HEK293 (cell line): ENCODE data around the gene DACT2.
"Not testable (repeated sequence)": the region's sequence is repeated elsewhere in the genome, so short reads cannot be mapped to it uniquely, and the experiment has no call there.

Experiments
- CTCF ChIA-PET: fragments of 350-600 bp; formaldehyde crosslinking; extraction: SDS; loops from one replicate; lab custom pipeline; 2021; ENCODE audit warnings: antibody characterized with exemption; lab: Yijun Ruan, JAX
- POLR2A ChIA-PET: fragments of 300-600 bp; formaldehyde crosslinking; extraction: SDS; loops from one replicate; lab custom pipeline; 2020; ENCODE audit warnings: antibody characterized with exemption, inconsistent platforms; lab: Yijun Ruan, JAX
- H3K27ac ChIP-seq: fragments of 200-500 bp; sonication (Bioruptor generic); 2 replicates; pipeline ENCODE4 v1.5.1; 2014; ENCODE audit warnings: low read depth, low read length, control low read depth, inconsistent platforms; ENCODE audit errors: extremely low read depth
- H3K36me3 ChIP-seq, 2 experiments: fragments of 200-500 bp in 1 of 2; sonication (Bioruptor generic) in 1 of 2; 1 replicate in 1 of 2; 2 replicates in 1 of 2; pipeline ENCODE4 v1.5.1; 2014 to 2017; ENCODE audit warnings: inconsistent platforms in 2 of 2, low read length in 2 of 2; ENCODE audit not compliant: control insufficient read depth in 2 of 2, insufficient read depth in 1 of 2
- H3K4me1 ChIP-seq: fragments of 200-500 bp; sonication (Bioruptor generic); 2 replicates; pipeline ENCODE4 v1.5.1; 2014; ENCODE audit warnings: mild to moderate bottlenecking, low read length, inconsistent platforms; ENCODE audit not compliant: control insufficient read depth, insufficient read depth
- H3K4me3 ChIP-seq: 2 replicates; pipeline ENCODE4 v1.5.1; 2011; ENCODE audit warnings: low read depth, mild to moderate bottlenecking, control low read depth, low read length, moderate library complexity
- H3K9me3 ChIP-seq: fragments of 200-500 bp; sonication (Bioruptor generic); 2 replicates; pipeline ENCODE4 v1.5.1; 2014; ENCODE audit warnings: low read depth, low read length, inconsistent platforms; ENCODE audit not compliant: control insufficient read depth, insufficient read depth
- BCL11B ChIP-seq: fragments of 450-650 bp; formaldehyde crosslinking; IDR thresholded peaks from 2 replicates; pipeline ENCODE4 v1.5.1; 2016; ENCODE audit warnings: low read depth, missing biosample characterization, missing genetic modification characterization
- MYNN ChIP-seq: fragments of 450-650 bp; formaldehyde crosslinking; IDR thresholded peaks from 2 replicates; pipeline ENCODE4 v1.5.1; 2016; ENCODE audit warnings: missing biosample characterization, missing genetic modification characterization, borderline replicate concordance
- ZNF155 ChIP-seq: fragments of 450-650 bp; formaldehyde crosslinking; IDR thresholded peaks from 2 replicates; pipeline ENCODE4 v1.5.1; 2016; ENCODE audit warnings: missing biosample characterization, missing genetic modification characterization
- ZNF174 ChIP-seq: fragments of 450-650 bp; formaldehyde crosslinking; IDR thresholded peaks from 2 replicates; pipeline ENCODE4 v1.5.0; 2017; ENCODE audit warnings: missing biosample characterization, mild to moderate bottlenecking, missing genetic modification characterization
- ZNF211 ChIP-seq: fragments of 450-650 bp; formaldehyde crosslinking; IDR thresholded peaks from 2 replicates; pipeline ENCODE4 v1.5.1; 2016; ENCODE audit warnings: low read depth, missing biosample characterization, missing genetic modification characterization
- ZNF266 ChIP-seq: fragments of 450-650 bp; formaldehyde crosslinking; IDR thresholded peaks from 2 replicates; pipeline ENCODE4 v1.5.1; 2016; ENCODE audit warnings: missing biosample characterization, missing genetic modification characterization, low read depth
- ZNF324 ChIP-seq: fragments of 450-650 bp; formaldehyde crosslinking; IDR thresholded peaks from 2 replicates; pipeline ENCODE4 v1.5.1; 2016; ENCODE audit warnings: missing biosample characterization, missing genetic modification characterization
- ZNF366 ChIP-seq: fragments of 450-650 bp; formaldehyde crosslinking; conservative IDR thresholded peaks from 2 replicates; pipeline ENCODE4 v1.5.1; 2016; ENCODE audit warnings: missing biosample characterization, missing genetic modification characterization
- ZNF423 ChIP-seq: fragments of 450-650 bp; formaldehyde crosslinking; IDR thresholded peaks from 2 replicates; pipeline ENCODE4 v1.5.1; 2016; ENCODE audit warnings: missing biosample characterization, missing genetic modification characterization
- ZNF596 ChIP-seq: fragments of 450-650 bp; IDR thresholded peaks from 2 replicates; pipeline ENCODE4 v1.5.0; 2018; ENCODE audit warnings: missing biosample characterization, mild to moderate bottlenecking, missing genetic modification characterization, moderate library complexity
- ZNF624 ChIP-seq: fragments of 450-650 bp; formaldehyde crosslinking; IDR thresholded peaks from 2 replicates; pipeline ENCODE4 v1.5.1; 2017; ENCODE audit warnings: missing biosample characterization, missing genetic modification characterization
- ZNF660 ChIP-seq: fragments of 450-650 bp; IDR thresholded peaks from 2 replicates; pipeline ENCODE4 v1.5.1; 2018; ENCODE audit warnings: missing biosample characterization, mild to moderate bottlenecking, missing genetic modification characterization
- ZNF677 ChIP-seq: fragments of 450-650 bp; IDR thresholded peaks from 2 replicates; pipeline ENCODE4 v1.5.0; 2018; ENCODE audit warnings: missing biosample characterization, mild to moderate bottlenecking, missing genetic modification characterization, moderate library complexity
- ZNF747 ChIP-seq: fragments of 450-650 bp; formaldehyde crosslinking; IDR thresholded peaks from 2 replicates; pipeline ENCODE4 v1.5.1; 2016; ENCODE audit warnings: missing biosample characterization, missing genetic modification characterization
- TF ChIP-seq, protein P1 (sequence below): fragments of 450-650 bp; formaldehyde crosslinking; IDR thresholded peaks from 2 replicates; pipeline ENCODE4 v1.5.1; 2016; ENCODE audit warnings: missing biosample characterization, missing genetic modification characterization
- TF ChIP-seq, protein P2 (sequence below): fragments of 450-650 bp; formaldehyde crosslinking; IDR thresholded peaks from 2 replicates; pipeline ENCODE4 v1.5.1; 2016; ENCODE audit warnings: missing biosample characterization, missing genetic modification characterization
- TF ChIP-seq, protein P3 (sequence below): fragments of 450-650 bp; formaldehyde crosslinking; IDR thresholded peaks from 2 replicates; pipeline ENCODE4 v1.5.1; 2016; ENCODE audit warnings: missing biosample characterization, missing genetic modification characterization
- TF ChIP-seq, protein P4 (sequence below): fragments of 450-650 bp; formaldehyde crosslinking; IDR thresholded peaks from 2 replicates; pipeline ENCODE4 v1.5.1; 2016; ENCODE audit warnings: missing biosample characterization, missing genetic modification characterization

DACT2 gene

DNA sequence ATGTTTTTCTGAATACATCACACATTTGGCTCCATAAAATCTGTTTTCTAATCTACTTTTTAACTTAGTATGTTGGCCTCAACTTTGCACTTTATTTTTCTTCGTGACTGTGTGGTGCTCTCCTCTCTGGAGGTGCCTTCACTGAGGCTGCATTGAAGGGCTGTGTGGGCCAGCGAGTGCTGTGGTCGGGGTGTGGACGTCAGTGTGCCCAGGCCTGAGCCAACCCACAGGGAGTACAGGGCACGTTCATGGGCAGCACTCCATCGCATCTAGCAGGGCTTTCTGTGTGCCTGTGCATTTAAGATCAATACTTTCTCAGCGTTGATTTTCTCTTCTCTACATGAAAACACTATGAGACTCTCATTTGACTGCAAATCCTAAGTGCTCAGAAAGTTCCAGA is 37.8 kb downstream of the DACT2 start (continued):
- TF ChIP-seq, protein P1, sequence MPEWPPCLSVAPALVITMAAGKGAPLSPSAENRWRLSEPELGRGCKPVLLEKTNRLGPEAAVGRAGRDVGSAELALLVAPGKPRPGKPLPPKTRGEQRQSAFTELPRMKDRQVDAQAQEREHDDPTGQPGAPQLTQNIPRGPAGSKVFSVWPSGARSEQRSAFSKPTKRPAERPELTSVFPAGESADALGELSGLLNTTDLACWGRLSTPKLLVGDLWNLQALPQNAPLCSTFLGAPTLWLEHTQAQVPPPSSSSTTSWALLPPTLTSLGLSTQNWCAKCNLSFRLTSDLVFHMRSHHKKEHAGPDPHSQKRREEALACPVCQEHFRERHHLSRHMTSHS (tag by site-specific recombination) = no peak
- TF ChIP-seq ZNF266 (tag by site-specific recombination) (no peak), ZNF366 (tag by site-specific recombination) (no peak), BCL11B (no peak), ZNF596 (tag by site-specific recombination) (no peak), ZNF747 (tag by site-specific recombination) (no peak), ZNF423 (no peak)
- TF ChIP-seq, all 188 proteins: peak for 0

DNA sequence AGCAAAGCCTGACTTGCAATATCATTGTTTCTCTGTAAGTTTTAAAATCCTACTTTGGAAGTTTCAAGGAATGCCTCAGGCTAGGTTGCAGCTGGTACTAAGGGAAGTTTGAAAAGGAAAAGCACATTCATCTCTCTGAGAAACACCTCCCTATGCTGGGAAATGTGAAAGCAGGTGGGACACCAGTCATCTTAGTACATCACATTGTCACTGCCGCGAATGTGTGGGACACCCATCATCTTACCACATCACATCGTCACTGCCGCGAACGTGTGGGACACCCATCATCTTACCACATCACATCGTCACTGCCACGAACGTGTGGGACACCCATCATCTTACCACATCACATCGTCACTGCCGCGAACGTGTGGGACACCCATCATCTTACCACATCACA is 38.3 kb downstream of the DACT2 start:
- POLR2A ChIA-PET = not testable (repeated sequence)

DNA sequence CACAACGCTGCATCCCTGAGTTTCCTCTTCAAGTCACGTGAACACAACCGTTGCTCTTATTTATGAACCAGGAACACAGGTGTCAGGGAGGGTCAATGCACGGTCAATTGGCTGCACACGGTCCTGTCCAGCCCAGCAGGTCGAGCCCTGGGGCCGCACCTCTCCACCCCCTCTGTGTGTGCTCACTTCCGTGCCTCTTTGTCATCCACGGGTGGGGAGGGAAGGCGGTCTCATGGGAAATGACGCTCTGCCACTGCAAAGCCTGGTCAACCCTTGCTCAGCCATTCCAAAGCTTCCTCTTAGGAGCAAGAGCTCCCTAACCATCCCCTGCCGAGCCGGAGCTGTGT is 38.7 kb downstream of the DACT2 start:
- H3K4me3 ChIP-seq = no peak overlapping the region
- H3K9me3 ChIP-seq = no peaks in the 10 kb centered on the region
- ChIA-PET CTCF (interaction anchor here (0.6 kb wide), 1 partner anchor 779 kb away, joined by 3 read pairs; no protein-coding TSS in a partner anchor), POLR2A (no interaction called here)
- H3K27ac ChIP-seq = no peak overlapping the region
- no peak for TF ChIP-seq ZNF677 (tag by site-specific recombination)
- no peak for TF ChIP-seq ZNF660 (tag by site-specific recombination)
- TF ChIP-seq, protein P2, sequence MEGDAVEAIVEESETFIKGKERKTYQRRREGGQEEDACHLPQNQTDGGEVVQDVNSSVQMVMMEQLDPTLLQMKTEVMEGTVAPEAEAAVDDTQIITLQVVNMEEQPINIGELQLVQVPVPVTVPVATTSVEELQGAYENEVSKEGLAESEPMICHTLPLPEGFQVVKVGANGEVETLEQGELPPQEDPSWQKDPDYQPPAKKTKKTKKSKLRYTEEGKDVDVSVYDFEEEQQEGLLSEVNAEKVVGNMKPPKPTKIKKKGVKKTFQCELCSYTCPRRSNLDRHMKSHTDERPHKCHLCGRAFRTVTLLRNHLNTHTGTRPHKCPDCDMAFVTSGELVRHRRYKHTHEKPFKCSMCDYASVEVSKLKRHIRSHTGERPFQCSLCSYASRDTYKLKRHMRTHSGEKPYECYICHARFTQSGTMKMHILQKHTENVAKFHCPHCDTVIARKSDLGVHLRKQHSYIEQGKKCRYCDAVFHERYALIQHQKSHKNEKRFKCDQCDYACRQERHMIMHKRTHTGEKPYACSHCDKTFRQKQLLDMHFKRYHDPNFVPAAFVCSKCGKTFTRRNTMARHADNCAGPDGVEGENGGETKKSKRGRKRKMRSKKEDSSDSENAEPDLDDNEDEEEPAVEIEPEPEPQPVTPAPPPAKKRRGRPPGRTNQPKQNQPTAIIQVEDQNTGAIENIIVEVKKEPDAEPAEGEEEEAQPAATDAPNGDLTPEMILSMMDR (tag by site-specific recombination) = no peak
- no peak for TF ChIP-seq ZNF211 (tag by site-specific recombination)
- no peak for TF ChIP-seq ZNF624
- TF ChIP-seq, protein P3, sequence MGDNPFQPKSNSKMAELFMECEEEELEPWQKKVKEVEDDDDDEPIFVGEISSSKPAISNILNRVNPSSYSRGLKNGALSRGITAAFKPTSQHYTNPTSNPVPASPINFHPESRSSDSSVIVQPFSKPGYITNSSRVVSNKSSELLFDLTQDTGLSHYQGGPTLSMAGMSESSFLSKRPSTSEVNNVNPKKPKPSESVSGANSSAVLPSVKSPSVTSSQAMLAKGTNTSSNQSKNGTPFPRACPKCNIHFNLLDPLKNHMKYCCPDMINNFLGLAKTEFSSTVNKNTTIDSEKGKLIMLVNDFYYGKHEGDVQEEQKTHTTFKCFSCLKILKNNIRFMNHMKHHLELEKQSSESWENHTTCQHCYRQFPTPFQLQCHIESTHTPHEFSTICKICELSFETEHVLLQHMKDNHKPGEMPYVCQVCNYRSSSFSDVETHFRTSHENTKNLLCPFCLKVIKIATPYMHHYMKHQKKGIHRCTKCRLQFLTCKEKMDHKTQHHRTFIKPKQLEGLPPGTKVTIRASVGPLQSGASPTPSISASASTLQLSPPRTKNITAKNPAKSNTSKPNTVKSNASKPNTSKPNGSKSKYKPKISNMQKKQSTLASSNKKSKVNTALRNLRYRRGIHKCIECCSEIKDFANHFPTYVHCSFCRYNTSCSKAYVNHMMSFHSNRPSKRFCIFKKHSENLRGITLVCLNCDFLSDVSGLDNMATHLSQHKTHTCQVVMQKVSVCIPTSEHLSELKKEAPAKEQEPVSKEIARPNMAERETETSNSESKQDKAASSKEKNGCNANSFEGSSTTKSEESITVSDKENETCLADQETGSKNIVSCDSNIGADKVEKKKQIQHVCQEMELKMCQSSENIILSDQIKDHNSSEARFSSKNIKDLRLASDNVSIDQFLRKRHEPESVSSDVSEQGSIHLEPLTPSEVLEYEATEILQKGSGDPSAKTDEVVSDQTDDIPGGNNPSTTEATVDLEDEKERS (tag by site-specific recombination) = no peak
- no peak for TF ChIP-seq MYNN (tag by site-specific recombination)
- no peak for TF ChIP-seq ZNF324 (tag by site-specific recombination)
- no peak for TF ChIP-seq ZNF596 (tag by site-specific recombination)
- TF ChIP-seq, protein P4, sequence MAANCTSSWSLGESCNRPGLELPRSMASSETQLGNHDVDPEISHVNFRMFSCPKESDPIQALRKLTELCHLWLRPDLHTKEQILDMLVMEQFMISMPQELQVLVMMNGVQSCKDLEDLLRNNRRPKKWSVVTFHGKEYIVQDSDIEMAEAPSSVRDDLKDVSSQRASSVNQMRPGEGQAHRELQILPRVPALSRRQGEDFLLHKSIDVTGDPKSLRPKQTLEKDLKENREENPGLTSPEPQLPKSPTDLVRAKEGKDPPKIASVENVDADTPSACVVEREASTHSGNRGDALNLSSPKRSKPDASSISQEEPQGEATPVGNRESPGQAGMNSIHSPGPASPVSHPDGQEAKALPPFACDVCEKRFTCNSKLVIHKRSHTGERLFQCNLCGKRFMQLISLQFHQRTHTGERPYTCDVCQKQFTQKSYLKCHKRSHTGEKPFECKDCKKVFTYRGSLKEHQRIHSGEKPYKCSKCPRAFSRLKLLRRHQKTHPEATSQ (tag by site-specific recombination) = no peak
- TF ChIP-seq ZNF174 = no peak
- no peak for TF ChIP-seq ZNF155
- H3K4me1 ChIP-seq = no peaks in the 10 kb centered on the region
- H3K36me3 ChIP-seq = no peaks in the 10 kb centered on the region

More for the DNA sequence above, 38.3 kb downstream of the DACT2 start:
- not testable (repeated sequence) for H3K4me1 ChIP-seq, H3K27ac ChIP-seq, H3K36me3 ChIP-seq, H3K4me3 ChIP-seq, H3K9me3 ChIP-seq
- CTCF ChIA-PET = interaction anchor here (0.6 kb wide), 1 partner anchor 780 kb away, joined by 3 read pairs; no protein-coding TSS in a partner anchor
